BJ (cell line): ENCODE data around the gene LAMA5. TPM values are rescaled to one million over a fixed set of nuclear protein-coding genes. Genes with fewer than 3 reads are reported as not detected.

ENCODE experiments used
- CTCF ChIA-PET: fragments of 350-600 bp; formaldehyde crosslinking; extraction: SDS; loops from one replicate; lab custom pipeline; 2021; ENCODE audit warnings: antibody characterized with exemption, inconsistent platforms; lab: Yijun Ruan, JAX
- POLR2A ChIA-PET: fragments of 300-600 bp; sonication (Branson Sonifier 250); formaldehyde crosslinking; extraction: SDS; loops from one replicate; lab custom pipeline; 2021; ENCODE audit warnings: antibody characterized with exemption; lab: Charles Lee
- DNase-seq: peaks from one replicate; pipeline ENCODE4 v3.0.0-alpha.2; 2011; ENCODE audit warnings: low read depth
- H3K27me3 ChIP-seq: 2 replicates; pipeline ENCODE4 v1.6.0; 2011; ENCODE audit warnings: low read length; ENCODE audit not compliant: control insufficient read depth, insufficient read depth
- H3K36me3 ChIP-seq: 2 replicates; pipeline ENCODE4 v1.5.1; 2011; ENCODE audit warnings: low read length; ENCODE audit not compliant: control insufficient read depth, insufficient read depth
- H3K4me3 ChIP-seq: 2 replicates; pipeline ENCODE4 v1.5.1; 2011; ENCODE audit warnings: low read depth, mild to moderate bottlenecking, control low read depth, low read length
- CTCF ChIP-seq: IDR thresholded peaks from 2 replicates; pipeline ENCODE4 v1.5.1; 2011; ENCODE audit warnings: low read depth, mild to moderate bottlenecking, control low read depth, inconsistent platforms, low read length, moderate library complexity; ENCODE audit not compliant: insufficient read depth
- polyA plus RNA-seq: library from polyadenylated mRNA; depleted of rRNA; stranded (reverse); fragments of >200 nt; gene quantifications from 2 replicates; pipeline ENCODE4 v1.2.3, GENCODE V29; 2011

The LAMA5 gene
- polyA plus RNA-seq, 1 experiment, result 1.1 TPM

GRCh38 chr20:62281161-62281933, 85.8 kb downstream of the LAMA5 start:
- peaks cover 43% of the 10 kb centered on the region for H3K36me3 ChIP-seq
- POLR2A ChIA-PET, result no interaction called here
- no peak for TF ChIP-seq CTCF
- no peak for DNase-seq
- no peaks in the 10 kb centered on the region for H3K27me3 ChIP-seq
- no peak overlapping the region for H3K4me3 ChIP-seq
- CTCF ChIA-PET, result interaction anchor here (0.9 kb wide), 1 partner anchor 9 kb away, joined by 3 read pairs; no protein-coding TSS in a partner anchor

GRCh38 chr20:62280303-62280702, 86.8 kb downstream of the LAMA5 start:
- Histone ChIP-seq H3K36me3 (peaks cover 39% of the 10 kb centered on the region), H3K27me3 (no peaks in the 10 kb centered on the region), H3K4me3 (no peak overlapping the region)
- ChIA-PET CTCF (interaction anchor here (0.9 to 1.6 kb wide), 2 partner anchors 8 to 13 kb away, joined by 3 to 5 read pairs; no protein-coding TSS in a partner anchor), POLR2A (no interaction called here)
- TF ChIP-seq CTCF, result no peak
- DNase-seq, result no peak

GRCh38 chr20:62277253-62277652, 89.9 kb downstream of the LAMA5 start:
- DNase-seq, result no peak
- CTCF ChIA-PET, result interaction anchor here (0.7 kb wide), 1 partner anchor 1017 kb away, joined by 3 read pairs; no protein-coding TSS in a partner anchor
- H3K36me3 ChIP-seq, result peaks cover 51% of the 10 kb centered on the region

GRCh38 chr20:62276439-62276838, 90.7 kb downstream of the LAMA5 start:
- Histone ChIP-seq H3K36me3 (peaks cover 50% of the 10 kb centered on the region), H3K4me3 (no peak overlapping the region), H3K27me3 (no peaks in the 10 kb centered on the region)
- ChIA-PET CTCF (interaction anchor here (0.6 to 0.7 kb wide), 2 partner anchors 280 to 1018 kb away, joined by 3 to 5 read pairs; no protein-coding TSS in a partner anchor), POLR2A (no interaction called here)
- TF ChIP-seq CTCF, result no peak
- no peak for DNase-seq

More at GRCh38 chr20:62277253-62277652, 89.9 kb downstream of the LAMA5 start:
- no peak for TF ChIP-seq CTCF
- POLR2A ChIA-PET, result no interaction called here
- no peaks in the 10 kb centered on the region for H3K27me3 ChIP-seq
- H3K4me3 ChIP-seq, result no peak overlapping the region

- DNase-seq, result no peak
- ChIA-PET POLR2A (no interaction called here), CTCF (no interaction called here)
- H3K4me3 ChIP-seq, result no peak overlapping the region
- peaks cover 42% of the 10 kb centered on the region for H3K36me3 ChIP-seq
- TF ChIP-seq CTCF, result no peak
- no peaks in the 10 kb centered on the region for H3K27me3 ChIP-seq
These were observed 91.9 kb downstream of the LAMA5 start for GRCh38 chr20:62275219-62275618.
